Loucy (cell line): ENCODE results near the gene CYSLTR2.

Source experiments
- H2AFZ ChIP-seq: fragments of 200-600 bp; sonication (generic); 2 replicates; pipeline ENCODE4 v1.6.0; 2016; ENCODE audit warnings: antibody characterized with exemption, mild to moderate bottlenecking, low read length, moderate library complexity
- H3F3A ChIP-seq: fragments of 200-600 bp; 2 replicates; pipeline ENCODE4 v1.6.0; 2016; ENCODE audit warnings: antibody characterized with exemption, low read depth, mild to moderate bottlenecking
- H3K27me3 ChIP-seq: fragments of 200-600 bp; sonication (generic); 2 replicates; pipeline ENCODE4 v1.6.1; 2014; ENCODE audit warnings: low read length, mild to moderate bottlenecking; ENCODE audit not compliant: insufficient read depth, poor library complexity, severe bottlenecking
- H3K36me3 ChIP-seq: fragments of 200-600 bp; sonication (generic); 2 replicates; pipeline ENCODE4 v1.6.1; 2016; ENCODE audit warnings: low read length; ENCODE audit not compliant: insufficient read depth
- H3K4me1 ChIP-seq: fragments of 200-600 bp; sonication (generic); 2 replicates; pipeline ENCODE4 v1.5.1; 2014; ENCODE audit warnings: low read length, mild to moderate bottlenecking; ENCODE audit not compliant: insufficient read depth, poor library complexity, severe bottlenecking
- H3K4me2 ChIP-seq: fragments of 200-600 bp; sonication (generic); 2 replicates; pipeline ENCODE4 v1.6.0; 2014; ENCODE audit warnings: antibody characterized with exemption, low read length, low read depth, mild to moderate bottlenecking; ENCODE audit not compliant: poor library complexity, severe bottlenecking
- H3K4me3 ChIP-seq: fragments of 200-600 bp; sonication (generic); 2 replicates; pipeline ENCODE4 v1.5.1; 2014; ENCODE audit warnings: low read length, mild to moderate bottlenecking, mixed read lengths; ENCODE audit not compliant: poor library complexity, severe bottlenecking
- H3K79me2 ChIP-seq: fragments of 200-600 bp; sonication (generic); 2 replicates; pipeline ENCODE4 v1.6.1; 2014; ENCODE audit warnings: low read length; ENCODE audit not compliant: insufficient read depth
- H3K9ac ChIP-seq: fragments of 200-600 bp; sonication (generic); 2 replicates; pipeline ENCODE4 v1.6.0; 2014; ENCODE audit warnings: mild to moderate bottlenecking, low read depth, low read length, moderate library complexity; ENCODE audit not compliant: poor library complexity, severe bottlenecking
- H3K9me2 ChIP-seq: fragments of 200-600 bp; sonication (generic); replicated peaks from 2 replicates; pipeline ENCODE4 v1.6.1; 2016; ENCODE audit warnings: low read depth, low read length, mixed read lengths
- H3K9me3 ChIP-seq: fragments of 200-600 bp; sonication (generic); 2 replicates; pipeline ENCODE4 v1.6.1; 2014; ENCODE audit warnings: mild to moderate bottlenecking, antibody characterized with exemption, low read length, low read depth; ENCODE audit not compliant: insufficient read depth
- H4K20me1 ChIP-seq: fragments of 200-600 bp; sonication (generic); 2 replicates; pipeline ENCODE4 v1.6.0; 2014; ENCODE audit warnings: antibody characterized with exemption, low read length, mild to moderate bottlenecking; ENCODE audit not compliant: insufficient read depth, poor library complexity, severe bottlenecking
- CTCF ChIP-seq: fragments of 200-600 bp; sonication (generic); conservative IDR thresholded peaks from 2 replicates; pipeline ENCODE4 v1.5.1; 2014; ENCODE audit warnings: mild to moderate bottlenecking, antibody characterized with exemption, low read length
- EZH2phosphoT487 ChIP-seq: fragments of 200-600 bp; IDR thresholded peaks from 2 replicates; pipeline ENCODE4 v1.6.1; 2018; ENCODE audit warnings: antibody characterized with exemption, mild to moderate bottlenecking, moderate library complexity, borderline replicate concordance

CYSLTR2 gene

GRCh38 chr13:48737689-48738088, 84.0 kb downstream of the CYSLTR2 start:
- Histone ChIP-seq H3K27me3 (no peaks in the 10 kb centered on the region), H2AFZ (no peak overlapping the region), H3K9me2 (no peaks in the 10 kb centered on the region), H3K9ac (no peak overlapping the region), H3K9me3 (no peaks in the 10 kb centered on the region), H3K4me3 (no peak overlapping the region), H3F3A (no peaks in the 10 kb centered on the region), H3K4me1 (peaks cover 12% of the 10 kb centered on the region), H3K4me2 (no peak overlapping the region), H4K20me1 (no peaks in the 10 kb centered on the region), H3K79me2 (no peaks in the 10 kb centered on the region), H3K36me3 (no peaks in the 10 kb centered on the region)
- TF ChIP-seq EZH2phosphoT487 = no peak
- no peak for TF ChIP-seq CTCF

GRCh38 chr13:48738311-48738710, 84.6 kb downstream of the CYSLTR2 start:
- no peaks in the 10 kb centered on the region for H3K9me3 ChIP-seq
- no peaks in the 10 kb centered on the region for H3K9me2 ChIP-seq
- H3F3A ChIP-seq = no peaks in the 10 kb centered on the region
- no peak overlapping the region for H3K9ac ChIP-seq
- no peaks in the 10 kb centered on the region for H3K36me3 ChIP-seq
- H3K4me1 ChIP-seq = peaks cover 12% of the 10 kb centered on the region
- H4K20me1 ChIP-seq = no peaks in the 10 kb centered on the region
- H3K4me2 ChIP-seq = no peak overlapping the region
- no peak overlapping the region for H3K4me3 ChIP-seq
- no peaks in the 10 kb centered on the region for H3K79me2 ChIP-seq
- no peak overlapping the region for H2AFZ ChIP-seq
- TF ChIP-seq EZH2phosphoT487 = no peak
- no peak for TF ChIP-seq CTCF
- no peaks in the 10 kb centered on the region for H3K27me3 ChIP-seq

- Histone ChIP-seq H3K36me3 (no peaks in the 10 kb centered on the region), H3K9me3 (no peaks in the 10 kb centered on the region), H3K9ac (no peak overlapping the region), H2AFZ (no peak overlapping the region), H3K4me2 (no peak overlapping the region), H3K4me1 (peaks cover 12% of the 10 kb centered on the region), H3F3A (no peaks in the 10 kb centered on the region), H3K79me2 (no peaks in the 10 kb centered on the region), H3K9me2 (no peaks in the 10 kb centered on the region), H4K20me1 (no peaks in the 10 kb centered on the region), H3K27me3 (no peaks in the 10 kb centered on the region), H3K4me3 (no peak overlapping the region)
- TF ChIP-seq EZH2phosphoT487 (no peak), CTCF (no peak)
These were observed 85.7 kb downstream of the CYSLTR2 start for GRCh38 chr13:48739386-48739964.
